Panc1 (cell line): ENCODE measurements around the gene LZTS3. TPM values are rescaled to one million over a fixed set of nuclear protein-coding genes. Genes with fewer than 3 reads are reported as not detected.

Experiments
- ATAC-seq: fragments of 200-7000 bp; cut with Tn5 transposase; 2 replicates; pipeline ENCODE4 v1.9.1; 2020; ENCODE audit warnings: mild to moderate bottlenecking, moderate library complexity
- Bru-seq: library from RNA; stranded (reverse); fragments of 400-500 nt; gene quantifications from one replicate; lab custom pipeline; 2021; lab: Mats Ljungman, UMichigan
- BruChase-seq, 2 experiments: library from RNA; stranded (reverse); fragments of 400-500 nt; gene quantifications; one replicate each; lab custom pipeline; 2021; lab: Mats Ljungman, UMichigan
- BruUV-seq: library from RNA; stranded (reverse); fragments of 400-500 nt; replicated peaks from 2 replicates; lab custom pipeline; 2021; lab: Mats Ljungman, UMichigan
- CTCF ChIA-PET: fragments of 300-600 bp; sonication (Branson Sonifier 250); formaldehyde crosslinking; loops from one replicate; lab custom pipeline; 2022; ENCODE audit warnings: antibody characterized with exemption; lab: Charles Lee
- POLR2A ChIA-PET: fragments of 300-600 bp; sonication (Branson Sonifier 250); formaldehyde crosslinking; loops from one replicate; lab custom pipeline; 2022; ENCODE audit warnings: antibody characterized with exemption; lab: Charles Lee
- DNase-seq: peaks from one replicate; pipeline ENCODE4 v3.0.0-alpha.2; 2010; ENCODE audit warnings: low read depth, low spot score
- H3K27ac ChIP-seq: 2 replicates; pipeline ENCODE4 v1.5.1; 2011; ENCODE audit warnings: mild to moderate bottlenecking, low read length, inconsistent platforms
- H3K27me3 ChIP-seq: fragments of 200-500 bp; sonication (Bioruptor generic); 2 replicates; pipeline ENCODE4 v1.6.0; 2014; ENCODE audit warnings: low read length, inconsistent platforms; ENCODE audit not compliant: control insufficient read depth, insufficient read depth
- H3K36me3 ChIP-seq: fragments of 200-500 bp; sonication (Bioruptor generic); 2 replicates; pipeline ENCODE4 v1.5.1; 2014; ENCODE audit warnings: inconsistent platforms, mild to moderate bottlenecking, low read length, moderate library complexity; ENCODE audit not compliant: control insufficient read depth, insufficient read depth
- H3K4me1 ChIP-seq: 2 replicates; pipeline ENCODE4 v1.5.1; 2011; ENCODE audit warnings: inconsistent platforms, mild to moderate bottlenecking, low read length, moderate library complexity; ENCODE audit not compliant: control insufficient read depth, insufficient read depth
- H3K4me3 ChIP-seq, 2 experiments: 2 replicates each; pipeline ENCODE4 v1.5.1; 2011 to 2012; ENCODE audit warnings: low read depth in 2 of 2, low read length in 2 of 2, mild to moderate bottlenecking in 2 of 2, inconsistent platforms in 1 of 2, moderate library complexity in 1 of 2
- H3K9me3 ChIP-seq: fragments of 200-500 bp; sonication (Bioruptor generic); 2 replicates; pipeline ENCODE4 v1.5.1; 2014; ENCODE audit warnings: low read depth, mild to moderate bottlenecking, inconsistent platforms, low read length, moderate library complexity; ENCODE audit not compliant: control insufficient read depth, insufficient read depth
- CTCF ChIP-seq: fragments of 450-650 bp; IDR thresholded peaks from 2 replicates; pipeline ENCODE4 v1.5.1; 2017; ENCODE audit warnings: mild to moderate bottlenecking
- POLR2AphosphoS5 ChIP-seq: IDR thresholded peaks from 2 replicates; pipeline ENCODE4 v1.6.1; 2012; ENCODE audit warnings: mild to moderate bottlenecking, low read depth, low read length, moderate library complexity
- REST ChIP-seq, 2 experiments: IDR thresholded peaks; 2 replicates each; pipeline ENCODE4 v1.6.1; 2011 to 2012; ENCODE audit warnings: low read depth in 2 of 2, control low read depth in 1 of 2, low read length in 1 of 2, mild to moderate bottlenecking in 1 of 2, moderate library complexity in 1 of 2; ENCODE audit not compliant: insufficient read depth in 1 of 2
- SIN3A ChIP-seq: IDR thresholded peaks from 2 replicates; pipeline ENCODE4 v1.6.1; 2012; ENCODE audit warnings: low read depth, mild to moderate bottlenecking, low read length, moderate library complexity, borderline replicate concordance; ENCODE audit not compliant: insufficient read depth
- TCF7L2 ChIP-seq: IDR thresholded peaks from 2 replicates; pipeline ENCODE4 v1.6.1; 2011; ENCODE audit warnings: mild to moderate bottlenecking, low read depth, low read length, inconsistent platforms
- in situ Hi-C: cut with HindIII; loops from 2 replicates; pipeline ENCODE4 v1.10.0; 2016; ENCODE audit warnings: low sequenced_read_pairs, low pct_unique_long_range_greater_than_20kb
- intact Hi-C: fragments of 100-400 bp; cut with micrococcal nuclease; formaldehyde crosslinking; loops from one replicate; pipeline ENCODE4 v1.10.0; 2022; ENCODE audit not compliant: unreplicated experiment
- long read RNA-seq: library from polyadenylated mRNA; unstranded; transcript quantifications from one replicate; pipeline ENCODE4 v2.0.0, GENCODE V29; 2021; ENCODE audit not compliant: unreplicated experiment
- polyA plus RNA-seq: library from polyadenylated mRNA; unstranded; fragments of >200 nt; gene quantifications from one replicate; pipeline ENCODE4 v1.2.1, GENCODE V29; 2012; ENCODE audit warnings: missing spikeins; ENCODE audit not compliant: insufficient read length
- total RNA-seq: library from RNA; stranded (reverse); gene quantifications from one replicate; pipeline ENCODE4 v1.2.1, GENCODE V29; 2021; ENCODE audit not compliant: unreplicated experiment

The LZTS3 gene
- total RNA-seq: 5.2 TPM
- 7.8 TPM for polyA plus RNA-seq
- percentile 44 among the genes with signal in this experiment for Bru-seq, nascent RNA
- percentile 63 among the genes with signal in this experiment for BruChase-seq, experiment 1, labeled RNA remaining after a 2-hour chase
- BruChase-seq, experiment 2, labeled RNA remaining after a 6-hour chase: percentile 72 among the genes with signal in this experiment
- long read RNA-seq, full-length matches to known transcripts: 3 of 15 reads
- long read RNA-seq, partial matches to known transcripts: 1 of 15 reads
- long read RNA-seq, other reads (novel, unspliced or antisense): 11 of 15 reads

- ATAC-seq: peak; percentile 72
- TF ChIP-seq SIN3A: no peak
- no peak for TF ChIP-seq CTCF
- no peak for TF ChIP-seq TCF7L2
- no peak for TF ChIP-seq REST (IDR thresholded peaks at IDR 0.05; ENCODE audit: insufficient read depth in 1 of 2, low read depth in 2 of 2, low read length in 1 of 2)
- no peak for TF ChIP-seq POLR2AphosphoS5
- intact Hi-C loops (no loop called here), in situ Hi-C loops (no loop called here)
- ChIA-PET CTCF (interaction anchor here (0.6 to 0.7 kb wide), 2 partner anchors 10 to 76 kb away, joined by 3 to 4 read pairs; no protein-coding TSS in a partner anchor), POLR2A (no interaction called here)
- BruUV-seq: no TSS peak
- H3K36me3 ChIP-seq: no peaks in the 10 kb centered on the region
- no peak for DNase-seq
- peak within 1 kb of the TSS; percentile 81 for H3K27ac ChIP-seq
- H3K4me3 ChIP-seq: peak within 1 kb of the TSS; percentile 81 to 92
- H3K27me3 ChIP-seq: no peaks in the 10 kb centered on the region
- H3K4me1 ChIP-seq: peaks cover 14% of the 10 kb centered on the region
- H3K9me3 ChIP-seq: no peaks in the 10 kb centered on the region
These were observed at the start of gene LZTS3 for GRCh38 chr20:3172933-3173609. TSS of gene LZTS3 (minus strand) at chr20:3173549. CDS start at chr20:3167163, 6,386 bp downstream.

- H3K4me3 ChIP-seq: no peak overlapping the region
- no peaks in the 10 kb centered on the region for H3K27me3 ChIP-seq
- in situ Hi-C loops (no loop called here), intact Hi-C loops (no loop called here)
- DNase-seq (no peak), ATAC-seq (no peak)
- ChIA-PET POLR2A (interaction anchor here (0.6 kb wide), 1 partner anchor 11 kb away, joined by 3 read pairs; no protein-coding TSS in a partner anchor), CTCF (interaction anchor here (0.7 to 1.7 kb wide), 3 partner anchors 29 to 109 kb away, joined by 3 to 7 read pairs (median 4); no protein-coding TSS in a partner anchor)
- peak overlapping the region; percentile 61 for H3K27ac ChIP-seq
- H3K36me3 ChIP-seq: no peaks in the 10 kb centered on the region
- H3K9me3 ChIP-seq: no peaks in the 10 kb centered on the region
- BruUV-seq: no TSS peak
- peaks cover 69% of the 10 kb centered on the region for H3K4me1 ChIP-seq
- TF ChIP-seq SIN3A: no peak
- no peak for TF ChIP-seq POLR2AphosphoS5
- no peak for TF ChIP-seq TCF7L2
- no peak for TF ChIP-seq CTCF
- TF ChIP-seq REST (IDR thresholded peaks at IDR 0.05; ENCODE audit: insufficient read depth in 1 of 2, low read depth in 2 of 2, low read length in 1 of 2): no peak
These were observed 48.3 kb upstream of the LZTS3 start for GRCh38 chr20:3221398-3222226.
